Calu3 (cell line): ENCODE measurements around the gene SEMA3C. TPM values are rescaled to one million over a fixed set of nuclear protein-coding genes. Genes with fewer than 3 reads are reported as not detected.

Source experiments
- BruUV-seq: library from RNA; stranded (reverse); fragments of 400-500 nt; replicated peaks from 2 replicates; lab custom pipeline; 2021; lab: Mats Ljungman, UMichigan
- CTCF ChIA-PET: fragments of 300-600 bp; sonication (Branson Sonifier 250); formaldehyde crosslinking; loops from one replicate; lab custom pipeline; 2022; ENCODE audit warnings: antibody characterized with exemption; lab: Charles Lee
- DNase-seq: peaks from one replicate; pipeline ENCODE4 v3.0.0; 2022
- H3K27ac Mint-ChIP-seq: one replicate; pipeline ENCODE4 v1.8.0; 2022; ENCODE audit warnings: mixed read lengths; ENCODE audit not compliant: unreplicated experiment
- H3K27me3 Mint-ChIP-seq: one replicate; pipeline ENCODE4 v1.8.0; 2022; ENCODE audit warnings: mixed read lengths; ENCODE audit not compliant: unreplicated experiment
- H3K36me3 Mint-ChIP-seq: one replicate; pipeline ENCODE4 v1.8.0; 2022; ENCODE audit warnings: mild to moderate bottlenecking, moderate library complexity, mixed read lengths; ENCODE audit not compliant: insufficient read depth, unreplicated experiment
- H3K4me1 Mint-ChIP-seq: one replicate; pipeline ENCODE4 v1.8.0; 2022; ENCODE audit warnings: mild to moderate bottlenecking, low read depth, mixed read lengths; ENCODE audit not compliant: unreplicated experiment
- H3K4me3 Mint-ChIP-seq: one replicate; pipeline ENCODE4 v1.8.0; 2022; ENCODE audit warnings: mild to moderate bottlenecking, low read depth, moderate library complexity, mixed read lengths; ENCODE audit not compliant: unreplicated experiment
- H3K9me3 Mint-ChIP-seq: one replicate; pipeline ENCODE4 v1.8.0; 2022; ENCODE audit warnings: low read depth, mixed read lengths; ENCODE audit not compliant: unreplicated experiment
- CTCF ChIP-seq: fragments of 200-600 bp; IDR thresholded peaks from one replicate; pipeline ENCODE4 v1.8.0; 2022; ENCODE audit warnings: antibody characterized with exemption; ENCODE audit not compliant: unreplicated experiment
- intact Hi-C: fragments of 100-400 bp; cut with micrococcal nuclease; formaldehyde crosslinking; loops from one replicate; pipeline ENCODE4 v1.10.0; 2022; ENCODE audit not compliant: unreplicated experiment
- total RNA-seq: library from RNA; stranded (reverse); gene quantifications from 2 replicates; pipeline ENCODE4 v1.2.3, GENCODE V29; 2022

The SEMA3C gene
- total RNA-seq, 1 experiment from 2014 or later, result 67.7 TPM

- intact Hi-C loops, result loop anchor here (1.0 to 5.0 kb wide), 3 partner anchors 33 to 773 kb away; no protein-coding TSS in a partner anchor
- no TSS peak for BruUV-seq
- no peak overlapping the region for H3K4me3 Mint-ChIP-seq
Observed at GRCh38 chr7:80699045-80699638, 219.7 kb downstream of the SEMA3C start.

More at GRCh38 chr7:80699045-80699638, 219.7 kb downstream of the SEMA3C start:
- Mint-ChIP-seq H3K9me3 (no peaks in the 10 kb centered on the region), H3K4me1 (no peaks in the 10 kb centered on the region), H3K36me3 (no peaks in the 10 kb centered on the region), H3K27ac (no peak overlapping the region), H3K27me3 (no peaks in the 10 kb centered on the region)
- DNase-seq, result no peak
- TF ChIP-seq CTCF, result no peak
- CTCF ChIA-PET, result no interaction called here
